Glutamatergic neuron (in vitro differentiated cells): Measurements from ENCODE around the gene ACAA1. TPM values are rescaled to one million over a fixed set of nuclear protein-coding genes. Genes with fewer than 3 reads are reported as not detected.

Source experiments
- DNase-seq: peaks from one replicate; pipeline ENCODE4 v3.0.0; 2022
- H3K27ac Mint-ChIP-seq: one replicate; pipeline ENCODE4 v1.8.0; 2020; ENCODE audit warnings: mild to moderate bottlenecking, mixed read lengths, inconsistent platforms; ENCODE audit not compliant: unreplicated experiment
- H3K27me3 Mint-ChIP-seq: one replicate; pipeline ENCODE4 v1.8.0; 2020; ENCODE audit warnings: mild to moderate bottlenecking, moderate library complexity, mixed read lengths, inconsistent platforms; ENCODE audit not compliant: unreplicated experiment
- H3K36me3 Mint-ChIP-seq: one replicate; pipeline ENCODE4 v1.8.0; 2020; ENCODE audit warnings: mild to moderate bottlenecking, mixed read lengths, inconsistent platforms; ENCODE audit not compliant: unreplicated experiment
- H3K4me1 Mint-ChIP-seq: one replicate; pipeline ENCODE4 v1.8.0; 2020; ENCODE audit warnings: mild to moderate bottlenecking, low read depth, mixed read lengths, inconsistent platforms; ENCODE audit not compliant: unreplicated experiment
- H3K4me3 Mint-ChIP-seq: one replicate; pipeline ENCODE4 v1.8.0; 2020; ENCODE audit warnings: mild to moderate bottlenecking, mixed read lengths, inconsistent platforms; ENCODE audit not compliant: unreplicated experiment
- H3K9me3 Mint-ChIP-seq: one replicate; pipeline ENCODE4 v1.8.0; 2020; ENCODE audit warnings: mild to moderate bottlenecking, moderate library complexity, mixed read lengths, inconsistent platforms; ENCODE audit not compliant: unreplicated experiment
- CTCF ChIP-seq: fragments of 200-600 bp; sonication (generic); IDR thresholded peaks from one replicate; pipeline ENCODE4 v1.5.0; 2021; ENCODE audit not compliant: partially characterized antibody, unreplicated experiment
- total RNA-seq: library from RNA; stranded (reverse); fragmentation: NEBNext Ultra II Directional; extraction: Animal tissue kit (Norgen Biotek cat#: 25700); gene quantifications from one replicate; pipeline ENCODE4 v1.2.1, GENCODE V29; 2021; ENCODE audit not compliant: unreplicated experiment

The ACAA1 gene
- total RNA-seq, 1 donor from 2014 or later = 89.8 TPM

DNA sequence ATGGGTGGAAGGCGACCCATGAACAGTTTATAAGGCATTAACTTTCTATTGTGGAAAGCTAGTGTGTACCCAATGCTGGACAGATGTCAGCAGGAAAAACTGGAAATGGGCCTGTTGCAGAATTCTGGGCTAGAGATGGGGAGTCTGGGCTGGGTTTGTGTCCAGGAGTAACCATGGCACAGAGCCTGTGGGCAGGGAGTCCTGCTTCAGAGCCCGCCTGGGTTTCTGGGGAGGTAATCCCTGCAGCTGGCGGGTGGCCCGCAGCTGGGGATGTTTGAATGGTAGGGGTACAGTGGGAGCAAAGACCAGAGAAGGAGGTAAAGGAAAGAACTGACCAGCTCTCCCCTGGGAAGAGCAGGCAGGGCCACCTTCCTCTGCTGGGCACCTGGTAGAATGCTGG is 25.7 kb downstream of the ACAA1 start:
- TF ChIP-seq CTCF = no peak
- no peak overlapping the region for H3K4me3 Mint-ChIP-seq
- no peak for DNase-seq
- no peaks in the 10 kb centered on the region for H3K36me3 Mint-ChIP-seq
- H3K27ac Mint-ChIP-seq = no peak overlapping the region
- H3K9me3 Mint-ChIP-seq = peaks cover 2% of the 10 kb centered on the region
- no peaks in the 10 kb centered on the region for H3K4me1 Mint-ChIP-seq
- H3K27me3 Mint-ChIP-seq = peaks cover 3% of the 10 kb centered on the region

- H3K4me3 Mint-ChIP-seq = no peak overlapping the region
- H3K36me3 Mint-ChIP-seq = peaks cover 4% of the 10 kb centered on the region
- DNase-seq = no peak
- no peaks in the 10 kb centered on the region for H3K4me1 Mint-ChIP-seq
- H3K9me3 Mint-ChIP-seq = peaks cover 4% of the 10 kb centered on the region
- H3K27ac Mint-ChIP-seq = no peak overlapping the region
- TF ChIP-seq CTCF = no peak
- H3K27me3 Mint-ChIP-seq = peaks cover 3% of the 10 kb centered on the region
Measured at GRCh38 chr3:38110314-38111050, 26.4 kb downstream of the ACAA1 start.

GRCh38 chr3:38109580-38110313 is 27.2 kb downstream of the ACAA1 start:
- Mint-ChIP-seq H3K27ac (no peak overlapping the region), H3K9me3 (peaks cover 4% of the 10 kb centered on the region), H3K4me3 (no peak overlapping the region), H3K27me3 (peaks cover 2% of the 10 kb centered on the region), H3K4me1 (no peaks in the 10 kb centered on the region), H3K36me3 (peaks cover 8% of the 10 kb centered on the region)
- no peak for DNase-seq
- no peak for TF ChIP-seq CTCF

DNA sequence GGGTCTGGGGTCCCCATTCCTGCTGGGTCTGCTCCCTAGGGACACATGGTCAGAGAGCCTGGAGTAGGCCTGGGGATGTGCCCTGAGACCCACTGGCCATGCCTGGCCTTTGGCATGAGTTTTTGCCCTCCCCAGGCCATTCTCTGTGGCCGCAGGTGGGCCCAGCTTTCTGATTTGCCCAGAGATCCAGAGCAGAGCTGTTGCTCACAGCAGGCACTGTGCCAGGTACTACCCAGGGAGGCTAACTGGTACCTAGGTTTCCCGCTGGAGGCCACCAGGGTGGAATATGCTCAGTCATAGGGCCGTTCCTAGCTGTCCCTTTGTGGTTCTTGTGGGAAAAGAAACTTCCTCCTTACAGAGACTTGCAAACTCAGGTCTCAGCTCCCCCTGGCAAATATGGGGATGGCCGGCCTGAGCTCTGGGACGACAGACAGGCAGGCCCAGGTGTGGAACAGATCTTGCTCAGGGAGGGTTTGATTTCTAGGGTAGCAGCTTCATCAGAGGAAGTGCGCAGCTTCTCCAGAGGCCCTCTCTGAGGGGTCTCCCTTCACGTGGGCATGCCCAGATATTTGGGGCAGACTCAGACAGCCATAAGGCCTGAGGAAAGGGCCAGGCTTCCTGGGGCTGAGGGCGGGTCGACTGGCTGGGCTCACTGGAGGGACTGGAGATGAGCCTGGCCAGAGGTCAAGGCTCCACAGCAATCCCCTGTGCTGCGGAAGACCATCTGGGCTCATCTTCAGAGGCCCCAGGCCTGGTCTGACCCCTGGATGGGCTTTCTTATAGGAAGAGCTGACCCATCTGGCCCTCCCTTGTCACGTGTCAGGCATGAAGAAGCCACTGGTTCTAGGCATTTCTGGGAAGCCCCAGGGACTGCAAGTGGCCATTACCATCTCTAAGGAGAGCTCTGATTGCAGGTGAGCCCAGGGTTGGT is 28.0 kb downstream of the ACAA1 start:
- peaks cover 2% of the 10 kb centered on the region for H3K27me3 Mint-ChIP-seq
- H3K4me3 Mint-ChIP-seq = no peak overlapping the region
- DNase-seq = no peak
- H3K9me3 Mint-ChIP-seq = peaks cover 7% of the 10 kb centered on the region
- no peak for TF ChIP-seq CTCF
- peaks cover 8% of the 10 kb centered on the region for H3K36me3 Mint-ChIP-seq
- no peak overlapping the region for H3K27ac Mint-ChIP-seq
- no peaks in the 10 kb centered on the region for H3K4me1 Mint-ChIP-seq
